Measurements from ENCODE around the gene TRABD2B. TPM values are rescaled to one million over a fixed set of nuclear protein-coding genes. Genes with fewer than 3 reads are reported as not detected.

TRABD2B gene
- total RNA-seq, 1 donor from 2014 or later = 6.7 TPM

DNA sequence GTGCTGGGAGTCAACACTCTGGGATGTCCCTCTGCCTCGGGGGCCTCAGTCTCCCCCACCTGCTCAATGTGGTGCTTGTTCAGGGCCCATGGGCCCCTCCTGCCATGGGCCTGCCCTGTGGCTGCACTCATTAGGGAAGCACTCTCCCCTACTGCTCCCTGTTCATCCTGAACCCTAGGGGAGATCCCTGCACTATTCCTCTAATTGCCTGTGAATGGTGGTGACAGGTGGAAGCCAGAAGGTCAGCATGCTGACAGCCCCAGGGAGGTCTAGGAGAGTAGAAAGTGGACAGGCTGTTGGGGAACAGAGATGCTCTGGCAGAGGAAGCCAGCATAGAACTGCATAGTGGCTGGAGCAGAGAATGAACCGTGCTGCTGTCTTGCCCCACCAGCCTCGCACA, 217.6 kb downstream of the TRABD2B start:
- Mint-ChIP-seq H3K9me3 (no peaks in the 10 kb centered on the region), H3K27ac (no peak overlapping the region), H3K27me3 (peaks cover 14% of the 10 kb centered on the region), H3K4me1 (ENCODE audit: unreplicated experiment) (peaks cover 26% of the 10 kb centered on the region), H3K4me3 (no peak overlapping the region), H3K36me3 (no peaks in the 10 kb centered on the region)
- no peak for DNase-seq (ENCODE audit: extremely low spot score, unreplicated experiment)
- TF ChIP-seq, protein P1, sequence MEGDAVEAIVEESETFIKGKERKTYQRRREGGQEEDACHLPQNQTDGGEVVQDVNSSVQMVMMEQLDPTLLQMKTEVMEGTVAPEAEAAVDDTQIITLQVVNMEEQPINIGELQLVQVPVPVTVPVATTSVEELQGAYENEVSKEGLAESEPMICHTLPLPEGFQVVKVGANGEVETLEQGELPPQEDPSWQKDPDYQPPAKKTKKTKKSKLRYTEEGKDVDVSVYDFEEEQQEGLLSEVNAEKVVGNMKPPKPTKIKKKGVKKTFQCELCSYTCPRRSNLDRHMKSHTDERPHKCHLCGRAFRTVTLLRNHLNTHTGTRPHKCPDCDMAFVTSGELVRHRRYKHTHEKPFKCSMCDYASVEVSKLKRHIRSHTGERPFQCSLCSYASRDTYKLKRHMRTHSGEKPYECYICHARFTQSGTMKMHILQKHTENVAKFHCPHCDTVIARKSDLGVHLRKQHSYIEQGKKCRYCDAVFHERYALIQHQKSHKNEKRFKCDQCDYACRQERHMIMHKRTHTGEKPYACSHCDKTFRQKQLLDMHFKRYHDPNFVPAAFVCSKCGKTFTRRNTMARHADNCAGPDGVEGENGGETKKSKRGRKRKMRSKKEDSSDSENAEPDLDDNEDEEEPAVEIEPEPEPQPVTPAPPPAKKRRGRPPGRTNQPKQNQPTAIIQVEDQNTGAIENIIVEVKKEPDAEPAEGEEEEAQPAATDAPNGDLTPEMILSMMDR (conservative IDR thresholded peaks at IDR 0.05) = no peak

DNA sequence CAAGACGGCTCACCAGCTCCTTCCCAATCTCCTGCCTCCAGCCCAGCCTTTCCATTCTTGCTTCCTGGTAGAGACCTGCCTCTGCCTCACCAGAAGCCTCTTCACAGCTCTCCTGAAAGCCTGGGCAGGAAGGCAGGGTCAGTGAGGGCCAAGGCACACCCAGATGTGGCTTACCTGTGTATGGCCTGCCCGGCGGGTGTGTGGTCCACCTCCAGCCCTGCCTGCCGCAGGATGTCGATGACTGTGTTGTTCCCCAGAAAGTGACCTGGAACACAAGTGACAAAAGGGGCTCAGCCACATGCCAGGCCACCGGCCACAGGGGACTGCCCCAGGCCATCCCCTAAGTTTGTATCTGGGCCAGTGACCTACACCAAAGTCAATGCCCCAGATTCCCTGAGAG, 218.9 kb downstream of the TRABD2B start:
- no peak for DNase-seq (ENCODE audit: extremely low spot score, unreplicated experiment)
- TF ChIP-seq, protein P1 (conservative IDR thresholded peaks at IDR 0.05) = no peak
- no peaks in the 10 kb centered on the region for H3K9me3 Mint-ChIP-seq

DNA sequence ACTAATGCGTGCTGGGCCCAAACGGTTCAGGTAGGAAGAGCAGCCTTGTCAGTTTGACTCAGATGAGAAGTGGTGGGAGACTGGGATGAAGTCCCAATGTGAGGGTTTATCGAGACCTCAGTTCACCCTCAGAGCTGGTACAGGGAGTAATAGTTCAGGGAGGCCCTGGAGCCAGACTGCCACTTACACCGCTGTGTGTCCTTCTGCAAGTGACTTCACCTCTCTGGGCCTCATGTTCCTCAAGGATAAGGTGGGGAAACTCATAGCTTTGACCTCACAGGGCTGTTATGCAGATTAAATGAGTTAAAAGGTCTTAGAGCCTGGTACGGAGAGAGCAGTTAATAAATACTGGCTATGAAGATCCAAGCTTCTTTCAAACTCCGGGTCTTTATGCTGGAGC, 219.9 kb downstream of the TRABD2B start:
- no peak for DNase-seq (ENCODE audit: extremely low spot score, unreplicated experiment)
- Mint-ChIP-seq H3K36me3 (peaks cover 5% of the 10 kb centered on the region), H3K4me1 (ENCODE audit: unreplicated experiment) (peaks cover 20% of the 10 kb centered on the region), H3K4me3 (no peak overlapping the region), H3K27me3 (peaks cover 19% of the 10 kb centered on the region), H3K27ac (no peak overlapping the region), H3K9me3 (no peaks in the 10 kb centered on the region)
- TF ChIP-seq, protein P1 (conservative IDR thresholded peaks at IDR 0.05) = no peak

More for the DNA sequence above, 218.9 kb downstream of the TRABD2B start:
- Mint-ChIP-seq H3K4me1 (ENCODE audit: unreplicated experiment) (peaks cover 21% of the 10 kb centered on the region), H3K36me3 (peaks cover 5% of the 10 kb centered on the region), H3K27me3 (peaks cover 19% of the 10 kb centered on the region), H3K27ac (no peak overlapping the region), H3K4me3 (no peak overlapping the region)

DNA sequence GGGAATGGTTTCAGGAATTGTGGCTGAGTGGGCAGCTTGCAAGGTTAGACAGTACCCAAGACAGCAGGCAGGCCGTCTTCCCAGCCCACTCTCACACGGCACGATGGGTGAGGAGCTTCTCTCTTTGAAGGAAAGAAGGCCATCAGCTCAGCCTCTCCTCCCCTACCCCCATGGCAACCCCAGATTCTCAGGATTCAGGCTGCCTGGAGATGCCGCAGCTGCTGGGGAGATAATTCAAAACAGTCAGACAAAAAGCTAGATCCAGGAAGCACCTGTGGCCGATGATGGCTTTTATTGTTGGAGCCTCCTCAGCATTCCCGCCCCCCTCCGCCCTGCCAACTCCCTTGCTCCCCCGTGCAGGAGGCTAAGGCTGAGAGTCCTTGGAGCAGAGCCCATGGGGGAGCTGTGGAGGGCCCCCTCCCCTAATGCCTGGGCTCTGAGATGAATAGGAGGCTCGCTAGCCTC, 220.5 kb downstream of the TRABD2B start:
- Mint-ChIP-seq H3K36me3 (peaks cover 5% of the 10 kb centered on the region), H3K9me3 (no peaks in the 10 kb centered on the region), H3K4me1 (ENCODE audit: unreplicated experiment) (peaks cover 20% of the 10 kb centered on the region), H3K27ac (no peak overlapping the region), H3K27me3 (peaks cover 19% of the 10 kb centered on the region), H3K4me3 (no peak overlapping the region)
- TF ChIP-seq, protein P1 (conservative IDR thresholded peaks at IDR 0.05) = no peak
- DNase-seq (ENCODE audit: extremely low spot score, unreplicated experiment) = no peak

DNA sequence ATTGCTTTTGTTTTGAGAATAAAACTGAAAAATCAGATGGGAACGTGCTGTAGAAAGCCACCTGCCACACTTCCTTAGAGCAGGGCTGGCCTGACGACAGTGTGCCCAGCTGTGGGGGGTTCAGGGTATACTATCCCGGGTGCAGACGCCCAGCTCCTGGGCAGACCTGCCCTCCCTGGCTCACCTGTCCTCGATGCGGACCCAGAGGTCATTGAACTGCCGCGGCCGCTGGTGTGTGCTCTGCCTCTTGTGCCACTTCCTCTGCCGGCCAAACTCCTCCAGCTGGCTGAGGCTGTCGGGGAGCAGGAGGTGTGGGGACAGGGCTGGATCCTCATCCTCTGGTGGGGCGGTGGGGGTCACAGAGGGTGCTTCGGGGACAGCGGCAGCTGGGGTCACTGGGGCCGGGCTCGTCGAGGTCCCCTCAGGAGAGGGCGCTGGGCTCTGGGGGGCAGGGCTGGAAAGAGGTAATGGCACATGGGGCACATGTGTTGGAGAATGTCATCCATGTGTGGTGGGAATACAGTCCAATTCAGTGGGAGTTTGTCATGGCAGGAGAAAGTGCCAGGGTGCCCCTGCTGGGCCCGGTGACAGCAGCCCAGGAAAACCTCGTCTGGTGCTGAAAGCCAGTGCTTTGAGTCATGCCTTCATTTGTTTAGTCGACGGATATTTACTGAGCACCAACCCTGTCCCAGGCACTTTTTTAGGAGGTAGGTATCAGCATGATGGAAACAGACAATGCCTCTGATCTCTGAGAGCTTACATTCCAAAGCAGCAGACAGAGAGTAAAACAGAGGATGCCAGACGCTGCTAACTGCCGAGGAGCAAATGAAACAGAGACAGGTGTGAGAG, 222.0 kb downstream of the TRABD2B start:
- H3K4me1 Mint-ChIP-seq (ENCODE audit: unreplicated experiment) = peaks cover 19% of the 10 kb centered on the region

More for the DNA sequence above, 222.0 kb downstream of the TRABD2B start:
- Mint-ChIP-seq H3K27ac (no peak overlapping the region), H3K27me3 (peaks cover 16% of the 10 kb centered on the region), H3K9me3 (no peaks in the 10 kb centered on the region), H3K36me3 (peaks cover 5% of the 10 kb centered on the region), H3K4me3 (no peak overlapping the region)
- no peak for DNase-seq (ENCODE audit: extremely low spot score, unreplicated experiment)
- TF ChIP-seq, protein P1 (conservative IDR thresholded peaks at IDR 0.05) = no peak

All from type B pancreatic cell (in vitro differentiated cells).